ENCODE measurements around the gene BICDL1.

BICDL1 gene

DNA sequence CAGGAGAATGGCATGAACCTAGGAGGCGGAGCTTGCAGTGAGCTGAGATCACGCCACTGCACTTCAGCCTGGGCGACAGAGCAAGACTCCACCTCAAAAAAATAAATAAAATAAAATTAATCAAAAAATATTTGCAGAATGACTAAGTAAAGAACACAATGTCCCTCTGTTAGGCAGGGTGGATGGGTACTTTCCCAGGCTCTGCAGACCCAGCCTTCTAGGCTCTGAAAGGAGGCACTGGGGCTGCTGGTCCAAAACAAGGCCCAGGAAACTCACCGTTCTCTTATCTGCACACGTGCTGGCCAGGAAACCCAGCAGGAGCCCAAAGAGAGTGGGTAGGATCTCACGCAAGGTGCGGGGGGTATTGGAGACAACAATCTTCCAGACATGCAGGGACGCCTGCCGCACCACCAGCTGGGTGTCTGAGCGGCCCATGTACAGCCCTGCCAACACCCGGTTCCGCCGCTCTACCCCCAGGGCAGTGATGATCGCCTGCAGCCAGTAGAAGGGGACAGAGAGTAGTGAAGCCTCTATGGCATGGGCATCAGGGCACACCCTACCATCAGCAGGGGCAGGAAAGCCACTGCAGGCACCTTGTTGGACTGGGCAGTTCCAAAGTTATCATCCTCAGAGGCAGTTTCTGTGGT is 153.3 kb downstream of the BICDL1 start:
- Histone ChIP-seq H3K4me3 (replicated peaks; ENCODE audit: insufficient read depth, low read length) (no peak overlapping the region), H3K27me3 (ENCODE audit: insufficient read depth, poor library complexity, severe bottlenecking) (no peaks in the 10 kb centered on the region), H3K27ac (replicated peaks) (no peak overlapping the region)
- no peak for DNase-seq (ENCODE audit: low read depth in 1 of 2, low spot score in 1 of 2)
- TF ChIP-seq POLR2AphosphoS5 (IDR thresholded peaks at IDR 0.05; ENCODE audit: low read depth) (no peak), GABPA (IDR thresholded peaks at IDR 0.05; ENCODE audit: low read depth) (no peak), SPI1 (IDR thresholded peaks at IDR 0.05; ENCODE audit: borderline replicate concordance, low read depth) (no peak), REST (IDR thresholded peaks at IDR 0.05; ENCODE audit: insufficient replicate concordance, low read depth) (no peak)
- TF ChIP-seq, protein P1, sequence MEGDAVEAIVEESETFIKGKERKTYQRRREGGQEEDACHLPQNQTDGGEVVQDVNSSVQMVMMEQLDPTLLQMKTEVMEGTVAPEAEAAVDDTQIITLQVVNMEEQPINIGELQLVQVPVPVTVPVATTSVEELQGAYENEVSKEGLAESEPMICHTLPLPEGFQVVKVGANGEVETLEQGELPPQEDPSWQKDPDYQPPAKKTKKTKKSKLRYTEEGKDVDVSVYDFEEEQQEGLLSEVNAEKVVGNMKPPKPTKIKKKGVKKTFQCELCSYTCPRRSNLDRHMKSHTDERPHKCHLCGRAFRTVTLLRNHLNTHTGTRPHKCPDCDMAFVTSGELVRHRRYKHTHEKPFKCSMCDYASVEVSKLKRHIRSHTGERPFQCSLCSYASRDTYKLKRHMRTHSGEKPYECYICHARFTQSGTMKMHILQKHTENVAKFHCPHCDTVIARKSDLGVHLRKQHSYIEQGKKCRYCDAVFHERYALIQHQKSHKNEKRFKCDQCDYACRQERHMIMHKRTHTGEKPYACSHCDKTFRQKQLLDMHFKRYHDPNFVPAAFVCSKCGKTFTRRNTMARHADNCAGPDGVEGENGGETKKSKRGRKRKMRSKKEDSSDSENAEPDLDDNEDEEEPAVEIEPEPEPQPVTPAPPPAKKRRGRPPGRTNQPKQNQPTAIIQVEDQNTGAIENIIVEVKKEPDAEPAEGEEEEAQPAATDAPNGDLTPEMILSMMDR (IDR thresholded peaks at IDR 0.05; ENCODE audit: insufficient read depth, low read length) = no peak
